Subcutaneous abdominal adipose tissue (tissue), 5 donors: Measurements from ENCODE around the gene EME2.
"Not testable (repeated sequence)": the region's sequence is repeated elsewhere in the genome, so short reads cannot be mapped to it uniquely, and the experiment has no call there.

Source experiments
- H3K27ac ChIP-seq: one replicate; pipeline ENCODE4 v1.7.0; 2013; ENCODE audit warnings: low read depth, mild to moderate bottlenecking, inconsistent platforms, low read length, moderate library complexity
- H3K27me3 ChIP-seq, 5 donors: one replicate each; pipeline ENCODE4 v1.7.0; 2013; ENCODE audit warnings: low read length in 5 of 5, inconsistent platforms in 1 of 5; ENCODE audit not compliant: control insufficient read depth in 5 of 5, insufficient read depth in 4 of 5
- H3K36me3 ChIP-seq, 5 donors: one replicate each; pipeline ENCODE4 v1.7.0; 2013; ENCODE audit warnings: low read length in 5 of 5; ENCODE audit not compliant: control insufficient read depth in 5 of 5, insufficient read depth in 5 of 5
- H3K4me1 ChIP-seq, 5 donors: one replicate each; pipeline ENCODE4 v1.7.0; 2013; ENCODE audit warnings: low read length in 5 of 5, mild to moderate bottlenecking in 3 of 5, moderate library complexity in 1 of 5; ENCODE audit not compliant: control insufficient read depth in 5 of 5, insufficient read depth in 5 of 5
- H3K4me3 ChIP-seq, 5 donors: one replicate each; pipeline ENCODE4 v1.7.0; 2013; ENCODE audit warnings: low read length in 5 of 5, low read depth in 1 of 5
- H3K9ac ChIP-seq, 5 donors: one replicate each; pipeline ENCODE4 v1.7.0; 2013; ENCODE audit warnings: low read length in 5 of 5, mild to moderate bottlenecking in 4 of 5, moderate library complexity in 3 of 5
- H3K9me3 ChIP-seq, 5 donors: one replicate each; pipeline ENCODE4 v1.7.0; 2013; ENCODE audit warnings: low read length in 5 of 5; ENCODE audit not compliant: control insufficient read depth in 5 of 5
- donor health status: healthy.
- donor health status: healthy.
- donor health status: healthy.
- donor health status: healthy.
- donor health status: healthy.

EME2 gene

DNA sequence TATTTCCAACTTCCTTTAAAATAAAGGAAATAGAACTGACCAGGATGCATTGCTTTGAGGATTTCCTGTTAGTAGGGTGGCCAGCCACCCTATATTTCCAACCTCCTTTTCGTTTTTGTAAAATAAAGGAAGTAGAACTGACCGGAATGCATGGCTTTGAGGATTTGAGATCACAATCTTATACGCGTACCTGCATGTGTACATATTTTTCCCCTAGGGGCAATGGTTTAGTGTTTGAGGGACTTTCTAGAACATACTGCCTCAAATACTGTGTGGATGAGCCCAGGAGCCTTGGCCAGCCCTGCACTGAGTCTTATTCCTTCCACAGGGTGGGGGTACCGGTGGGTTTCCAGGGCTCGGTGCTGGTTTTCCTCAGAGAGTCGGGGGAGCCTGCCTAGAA is 41.0 kb upstream of the EME2 start:
- no peak overlapping the region for H3K4me3 ChIP-seq
- H3K36me3 ChIP-seq = peaks cover 0 to 77% (median 69%) of the 10 kb centered on the region in 5 donors
- peaks cover 0 to 17% (median 7%) of the 10 kb centered on the region in 5 donors for H3K4me1 ChIP-seq
- no peaks in the 10 kb centered on the region for H3K9me3 ChIP-seq
- no peak overlapping the region for H3K9ac ChIP-seq
- H3K27me3 ChIP-seq = peaks cover 0 to 8% (median 0%) of the 10 kb centered on the region in 5 donors
- H3K27ac ChIP-seq = no peak overlapping the region

GRCh38 chr16:1732071-1732470 is 40.5 kb upstream of the EME2 start:
- Histone ChIP-seq H3K9ac (no peak overlapping the region), H3K27me3 (peaks cover 0 to 13% (median 0%) of the 10 kb centered on the region in 5 donors), H3K4me3 (no peak overlapping the region), H3K27ac (no peak overlapping the region), H3K9me3 (no peaks in the 10 kb centered on the region), H3K4me1 (peaks cover 0 to 22% (median 7%) of the 10 kb centered on the region in 5 donors), H3K36me3 (peaks cover 0 to 72% (median 65%) of the 10 kb centered on the region in 5 donors)

GRCh38 chr16:1732551-1732987 is 40.0 kb upstream of the EME2 start:
- H3K4me3 ChIP-seq, H3K9ac ChIP-seq, H3K9me3 ChIP-seq, H3K27ac ChIP-seq: not testable (repeated sequence)
- peaks cover 0 to 67% (median 60%) of the 10 kb centered on the region in 5 donors for H3K36me3 ChIP-seq
- peaks cover 0 to 27% (median 7%) of the 10 kb centered on the region in 5 donors for H3K4me1 ChIP-seq
- H3K27me3 ChIP-seq = peaks cover 0 to 17% (median 0%) of the 10 kb centered on the region in 5 donors

GRCh38 chr16:1734123-1734522 is 38.5 kb upstream of the EME2 start:
- no peak overlapping the region for H3K9ac ChIP-seq
- H3K36me3 ChIP-seq = peaks cover 0 to 57% (median 46%) of the 10 kb centered on the region in 5 donors
- H3K9me3 ChIP-seq = peaks cover 0 to 6% (median 0%) of the 10 kb centered on the region in 5 donors
- no peak overlapping the region for H3K27ac ChIP-seq
- peaks cover 0 to 24% (median 0%) of the 10 kb centered on the region in 5 donors for H3K27me3 ChIP-seq
- H3K4me3 ChIP-seq = no peak overlapping the region
- peaks cover 0 to 42% (median 7%) of the 10 kb centered on the region in 5 donors for H3K4me1 ChIP-seq

GRCh38 chr16:1734816-1735215 is 37.8 kb upstream of the EME2 start:
- peak overlapping the region in 1 of 5 donors; percentile 38 for H3K9ac ChIP-seq
- H3K4me3 ChIP-seq = no peak overlapping the region
- peaks cover 0 to 51% (median 39%) of the 10 kb centered on the region in 5 donors for H3K36me3 ChIP-seq
- H3K4me1 ChIP-seq = peaks cover 0 to 49% (median 7%) of the 10 kb centered on the region in 5 donors
- H3K27me3 ChIP-seq = peaks cover 0 to 31% (median 0%) of the 10 kb centered on the region in 5 donors
- peaks cover 0 to 6% (median 0%) of the 10 kb centered on the region in 5 donors for H3K9me3 ChIP-seq
- no peak overlapping the region for H3K27ac ChIP-seq

GRCh38 chr16:1740234-1740633 is 32.4 kb upstream of the EME2 start:
- Histone ChIP-seq H3K4me1 (peaks cover 0 to 51% (median 0%) of the 10 kb centered on the region in 5 donors), H3K9ac (no peak overlapping the region), H3K9me3 (peaks cover 0 to 6% (median 0%) of the 10 kb centered on the region in 5 donors), H3K27ac (no peak overlapping the region), H3K4me3 (no peak overlapping the region), H3K36me3 (peaks cover 0 to 48% (median 46%) of the 10 kb centered on the region in 5 donors), H3K27me3 (peaks cover 0 to 31% (median 0%) of the 10 kb centered on the region in 5 donors)

DNA sequence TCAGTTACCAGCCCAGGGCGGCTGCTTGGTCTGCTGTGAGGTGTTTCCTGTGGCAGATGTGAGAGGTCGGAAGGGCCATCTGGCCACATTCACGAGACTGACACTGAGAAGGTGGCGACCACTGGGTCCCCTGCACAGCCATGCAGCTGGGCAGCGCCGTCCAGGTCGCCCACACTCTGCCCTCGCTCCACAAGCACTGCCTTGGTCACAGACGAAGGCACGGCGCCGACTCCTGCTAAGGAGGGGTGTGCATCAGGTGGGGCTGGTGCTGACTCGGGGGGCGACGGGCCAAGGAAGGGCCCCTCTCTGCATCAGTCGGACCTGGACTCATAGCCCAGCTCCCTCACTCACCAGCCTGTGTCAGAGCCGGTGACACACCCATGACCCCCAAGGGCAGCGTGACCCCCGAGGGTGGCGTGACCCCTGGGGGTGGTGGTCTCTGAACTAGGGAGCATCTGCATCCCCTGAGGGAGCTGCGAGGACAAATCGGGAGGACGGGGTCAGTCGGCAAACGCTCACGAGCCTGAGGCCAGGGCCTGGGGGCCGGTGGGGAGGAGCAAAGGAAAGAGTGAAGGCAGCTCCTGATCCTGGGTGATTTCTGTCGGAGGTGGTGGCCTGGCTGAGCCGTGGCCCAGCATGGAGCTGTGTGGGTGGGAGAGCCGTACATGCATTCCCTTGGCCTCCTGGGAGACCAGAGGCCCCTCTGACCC is 31.7 kb upstream of the EME2 start:
- Histone ChIP-seq H3K4me1 (peaks cover 0 to 44% (median 0%) of the 10 kb centered on the region in 5 donors), H3K9me3 (peaks cover 0 to 6% (median 0%) of the 10 kb centered on the region in 5 donors), H3K9ac (no peak overlapping the region), H3K27ac (no peak overlapping the region), H3K27me3 (peaks cover 0 to 27% (median 0%) of the 10 kb centered on the region in 5 donors), H3K4me3 (no peak overlapping the region), H3K36me3 (peaks cover 0 to 54% (median 50%) of the 10 kb centered on the region in 5 donors)

- Histone ChIP-seq H3K4me3 (no peak overlapping the region), H3K9me3 (peaks cover 0 to 6% (median 0%) of the 10 kb centered on the region in 5 donors), H3K27ac (no peak overlapping the region), H3K4me1 (peaks cover 0 to 37% (median 0%) of the 10 kb centered on the region in 5 donors), H3K9ac (no peak overlapping the region), H3K36me3 (peaks cover 0 to 62% (median 54%) of the 10 kb centered on the region in 5 donors), H3K27me3 (peaks cover 0 to 23% (median 0%) of the 10 kb centered on the region in 5 donors)
These were observed 31.0 kb upstream of the EME2 start for GRCh38 chr16:1741553-1742165.

DNA sequence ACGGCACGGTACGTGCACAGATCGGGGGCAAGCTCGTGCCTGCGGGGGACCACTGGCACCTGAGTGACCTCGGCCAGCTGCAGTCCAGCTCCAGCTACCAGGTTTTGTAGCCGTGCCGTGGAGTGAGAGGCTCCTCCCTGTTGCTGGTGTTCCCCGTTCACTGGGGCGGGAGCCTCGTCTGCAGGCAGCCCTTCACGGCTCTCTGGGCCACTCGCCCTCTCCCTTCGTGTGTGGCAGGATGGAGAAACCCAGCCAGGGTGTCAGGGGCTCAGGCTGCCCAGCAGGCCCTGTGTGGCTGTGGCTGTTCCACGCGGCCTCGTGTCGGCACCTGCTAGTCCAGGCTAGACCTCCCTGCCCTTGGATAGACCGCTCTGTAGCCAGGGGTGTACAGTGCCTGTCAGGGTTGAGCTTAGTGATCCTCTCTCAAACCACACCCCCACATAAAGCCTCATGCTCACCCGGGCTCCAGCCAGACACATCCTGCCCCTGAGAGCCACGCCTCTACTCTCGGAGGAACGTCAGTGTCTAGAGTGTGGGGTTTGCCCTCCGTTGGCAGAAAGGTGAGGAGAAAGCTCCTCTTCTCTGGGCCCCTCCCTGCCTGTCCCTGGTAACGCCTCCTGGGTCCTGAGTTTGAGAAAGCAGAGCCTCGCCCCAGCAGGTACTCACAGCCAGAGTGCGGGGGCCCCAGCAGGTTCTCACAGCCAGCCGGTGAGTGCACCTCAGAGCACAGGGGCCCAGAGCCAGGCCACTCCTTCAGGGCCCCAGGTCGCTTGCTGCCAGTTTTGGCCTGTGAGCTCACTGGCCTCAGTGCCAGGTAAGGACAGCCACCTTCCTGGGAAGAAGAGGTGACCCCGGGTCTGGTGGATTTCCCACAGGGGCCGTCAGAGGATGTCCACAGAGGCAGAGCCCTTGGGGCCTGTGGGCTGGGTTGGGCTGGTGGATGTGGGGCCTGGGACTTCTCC is 29.0 kb upstream of the EME2 start:
- H3K9ac ChIP-seq = no peak overlapping the region
- H3K4me1 ChIP-seq = peaks cover 0 to 17% (median 0%) of the 10 kb centered on the region in 5 donors
- peaks cover 0 to 10% (median 0%) of the 10 kb centered on the region in 5 donors for H3K27me3 ChIP-seq
- no peak overlapping the region for H3K27ac ChIP-seq
- H3K4me3 ChIP-seq = no peak overlapping the region
- no peaks in the 10 kb centered on the region for H3K9me3 ChIP-seq
- H3K36me3 ChIP-seq = peaks cover 0 to 82% (median 68%) of the 10 kb centered on the region in 5 donors
